Measurements from ENCODE around the gene ASMTL.
"Not testable (repeated sequence)": the region's sequence is repeated elsewhere in the genome, so short reads cannot be mapped to it uniquely, and the experiment has no call there.

The ASMTL gene

GRCh38 chrX:1488745-1489144 is 36.0 kb upstream of the ASMTL start:
- peaks cover 77% of the 10 kb centered on the region for H3K36me3 Mint-ChIP-seq (ENCODE audit: insufficient read depth)
- H3K4me1 Mint-ChIP-seq = peaks cover 55% of the 10 kb centered on the region

GRCh38 chrX:1488141-1488540 is 35.4 kb upstream of the ASMTL start:
- H3K9me3 Mint-ChIP-seq = peaks cover 12% of the 10 kb centered on the region
- ATAC-seq (replicated peaks; ENCODE audit: extremely low read depth, poor library complexity, severe bottlenecking) (no peak), DNase-seq (ENCODE audit: low spot score in 2 of 2) (no peak)
- H3K4me1 Mint-ChIP-seq = peaks cover 55% of the 10 kb centered on the region
- H3K27me3 Mint-ChIP-seq = no peaks in the 10 kb centered on the region
- no peak overlapping the region for H3K4me3 Mint-ChIP-seq
- H3K36me3 Mint-ChIP-seq (ENCODE audit: insufficient read depth) = peaks cover 76% of the 10 kb centered on the region
- peak overlapping the region; percentile 71 for H3K27ac Mint-ChIP-seq (ENCODE audit: low read depth)

More at GRCh38 chrX:1488745-1489144, 36.0 kb upstream of the ASMTL start:
- no peak for ATAC-seq (replicated peaks; ENCODE audit: extremely low read depth, poor library complexity, severe bottlenecking)
- Mint-ChIP-seq H3K9me3 (peaks cover 12% of the 10 kb centered on the region), H3K27ac (ENCODE audit: low read depth) (peak overlapping the region; percentile 71), H3K27me3 (no peaks in the 10 kb centered on the region), H3K4me3 (peak overlapping the region; percentile 36)
- no peak for DNase-seq (ENCODE audit: low spot score in 2 of 2)

- H3K4me1 Mint-ChIP-seq = peaks cover 52% of the 10 kb centered on the region
- H3K27ac Mint-ChIP-seq (ENCODE audit: low read depth) = peak overlapping the region; percentile 71
- H3K36me3 Mint-ChIP-seq (ENCODE audit: insufficient read depth) = peaks cover 73% of the 10 kb centered on the region
Observed at GRCh38 chrX:1487401-1487800, 34.7 kb upstream of the ASMTL start.

GRCh38 chrX:1486749-1487361 is 34.1 kb upstream of the ASMTL start:
- Mint-ChIP-seq H3K9me3 (peaks cover 9% of the 10 kb centered on the region), H3K36me3 (ENCODE audit: insufficient read depth) (peaks cover 73% of the 10 kb centered on the region), H3K4me3 (no peak overlapping the region), H3K27ac (ENCODE audit: low read depth) (peak overlapping the region; percentile 71), H3K4me1 (peaks cover 52% of the 10 kb centered on the region), H3K27me3 (no peaks in the 10 kb centered on the region)
- DNase-seq (ENCODE audit: low spot score in 2 of 2) (peak in 1 of 2 donors; percentile 7), ATAC-seq (replicated peaks; ENCODE audit: extremely low read depth, poor library complexity, severe bottlenecking) (no peak)

More at GRCh38 chrX:1487401-1487800, 34.7 kb upstream of the ASMTL start:
- H3K4me3 Mint-ChIP-seq = peak overlapping the region; percentile 23
- no peak for DNase-seq (ENCODE audit: low spot score in 2 of 2)
- no peak for ATAC-seq (replicated peaks; ENCODE audit: extremely low read depth, poor library complexity, severe bottlenecking)
- peaks cover 12% of the 10 kb centered on the region for H3K9me3 Mint-ChIP-seq
- no peaks in the 10 kb centered on the region for H3K27me3 Mint-ChIP-seq

- DNase-seq (ENCODE audit: low spot score in 2 of 2) = no peak
- no peak for ATAC-seq (replicated peaks; ENCODE audit: extremely low read depth, poor library complexity, severe bottlenecking)
- peaks cover 2% of the 10 kb centered on the region for H3K9me3 Mint-ChIP-seq
- H3K4me1 Mint-ChIP-seq = peaks cover 58% of the 10 kb centered on the region
- H3K4me3 Mint-ChIP-seq = no peak overlapping the region
- no peak overlapping the region for H3K27ac Mint-ChIP-seq (ENCODE audit: low read depth)
- H3K36me3 Mint-ChIP-seq (ENCODE audit: insufficient read depth) = peaks cover 72% of the 10 kb centered on the region
- no peaks in the 10 kb centered on the region for H3K27me3 Mint-ChIP-seq
Observed at GRCh38 chrX:1486177-1486576, 33.5 kb upstream of the ASMTL start.

GRCh38 chrX:1485033-1485432 is 32.3 kb upstream of the ASMTL start:
- Mint-ChIP-seq H3K9me3 (no peaks in the 10 kb centered on the region), H3K36me3 (ENCODE audit: insufficient read depth) (peaks cover 75% of the 10 kb centered on the region), H3K4me1 (peaks cover 69% of the 10 kb centered on the region), H3K27ac (ENCODE audit: low read depth) (peak overlapping the region; percentile 96), H3K4me3 (no peak overlapping the region), H3K27me3 (no peaks in the 10 kb centered on the region)
- DNase-seq (ENCODE audit: low spot score in 2 of 2) (peak; percentile 1 to 8), ATAC-seq (replicated peaks; ENCODE audit: extremely low read depth, poor library complexity, severe bottlenecking) (no peak)

- Mint-ChIP-seq H3K27me3 (no peaks in the 10 kb centered on the region), H3K9me3 (no peaks in the 10 kb centered on the region), H3K4me3 (no peak overlapping the region), H3K4me1 (peaks cover 73% of the 10 kb centered on the region), H3K27ac (ENCODE audit: low read depth) (peak overlapping the region; percentile 96), H3K36me3 (ENCODE audit: insufficient read depth) (peaks cover 76% of the 10 kb centered on the region)
- ATAC-seq (replicated peaks; ENCODE audit: extremely low read depth, poor library complexity, severe bottlenecking) (no peak), DNase-seq (ENCODE audit: low spot score in 2 of 2) (peak in 1 of 2 donors; percentile 6)
Observed at GRCh38 chrX:1484638-1485019, 31.9 kb upstream of the ASMTL start.

GRCh38 chrX:1483843-1484637 is 31.3 kb upstream of the ASMTL start:
- peak; percentile 7 to 18 for DNase-seq (ENCODE audit: low spot score in 2 of 2)
- Mint-ChIP-seq H3K36me3 (ENCODE audit: insufficient read depth) (peaks cover 76% of the 10 kb centered on the region), H3K9me3 (peaks cover 4% of the 10 kb centered on the region), H3K27me3 (no peaks in the 10 kb centered on the region), H3K4me1 (peaks cover 79% of the 10 kb centered on the region), H3K4me3 (peak overlapping the region; percentile 47), H3K27ac (ENCODE audit: low read depth) (peak overlapping the region; percentile 96)
- ATAC-seq (replicated peaks; ENCODE audit: extremely low read depth, poor library complexity, severe bottlenecking) = no peak

- H3K36me3 Mint-ChIP-seq (ENCODE audit: insufficient read depth) = peaks cover 78% of the 10 kb centered on the region
Observed at GRCh38 chrX:1482530-1482928, 29.8 kb upstream of the ASMTL start.

GRCh38 chrX:1481636-1482529 is 29.2 kb upstream of the ASMTL start:
- no peaks in the 10 kb centered on the region for H3K27me3 Mint-ChIP-seq
- H3K4me3 Mint-ChIP-seq = peak overlapping the region; percentile 77
- H3K36me3 Mint-ChIP-seq (ENCODE audit: insufficient read depth) = peaks cover 78% of the 10 kb centered on the region
- peaks cover 81% of the 10 kb centered on the region for H3K4me1 Mint-ChIP-seq
- H3K27ac Mint-ChIP-seq (ENCODE audit: low read depth) = peak overlapping the region; percentile 99
- H3K9me3 Mint-ChIP-seq = peaks cover 11% of the 10 kb centered on the region
- ATAC-seq (replicated peaks; ENCODE audit: extremely low read depth, poor library complexity, severe bottlenecking) (peak; percentile 88), DNase-seq (ENCODE audit: low spot score in 2 of 2) (peak; percentile 64 to 86)

More at GRCh38 chrX:1482530-1482928, 29.8 kb upstream of the ASMTL start:
- not testable (repeated sequence) for DNase-seq (ENCODE audit: low spot score in 2 of 2); H3K27me3 Mint-ChIP-seq; ATAC-seq (replicated peaks; ENCODE audit: extremely low read depth, poor library complexity, severe bottlenecking)
- Mint-ChIP-seq H3K4me3 (peak overlapping the region; percentile 77), H3K27ac (ENCODE audit: low read depth) (peak overlapping the region; percentile 99), H3K9me3 (peaks cover 11% of the 10 kb centered on the region), H3K4me1 (peaks cover 81% of the 10 kb centered on the region)

GRCh38 chrX:1480082-1480785 is 27.5 kb upstream of the ASMTL start:
- Mint-ChIP-seq H3K4me1 (peaks cover 82% of the 10 kb centered on the region), H3K27ac (ENCODE audit: low read depth) (peak overlapping the region; percentile 99), H3K4me3 (peak overlapping the region; percentile 77), H3K36me3 (ENCODE audit: insufficient read depth) (peaks cover 72% of the 10 kb centered on the region), H3K27me3 (no peaks in the 10 kb centered on the region), H3K9me3 (peaks cover 11% of the 10 kb centered on the region)
- no peak for ATAC-seq (replicated peaks; ENCODE audit: extremely low read depth, poor library complexity, severe bottlenecking)
- peak; percentile 10 to 13 for DNase-seq (ENCODE audit: low spot score in 2 of 2)
